GM19328 (cell line): Measurements from ENCODE around the gene TMC1.
"Not testable (repeated sequence)": the region's sequence is repeated elsewhere in the genome, so short reads cannot be mapped to it uniquely, and the experiment has no call there.

Source experiments
- ATAC-seq: cut with Tn5 transposase; IDR thresholded peaks from one replicate; pipeline ENCODE4 v1.9.1; 2021; ENCODE audit warnings: mild to moderate bottlenecking, moderate library complexity; ENCODE audit not compliant: unreplicated experiment

TMC1 gene

GRCh38 chr9:72857624-72857996, 336.2 kb downstream of the TMC1 start:
- ATAC-seq, result no peak

GRCh38 chr9:72858089-72858912, 336.9 kb downstream of the TMC1 start:
- no peak for ATAC-seq

GRCh38 chr9:72862788-72863187, 341.4 kb downstream of the TMC1 start:
- not testable (repeated sequence) for ATAC-seq

- ATAC-seq, result no peak
These were observed 342.2 kb downstream of the TMC1 start for GRCh38 chr9:72863456-72864094.

- ATAC-seq, result no peak
These were observed 342.9 kb downstream of the TMC1 start for GRCh38 chr9:72864327-72864726.

GRCh38 chr9:72871685-72872084, 350.3 kb downstream of the TMC1 start:
- no peak for ATAC-seq

GRCh38 chr9:72872718-72873117, 351.3 kb downstream of the TMC1 start:
- no peak for ATAC-seq

- no peak for ATAC-seq
These were observed 352.0 kb downstream of the TMC1 start for GRCh38 chr9:72873456-72873855.

GRCh38 chr9:72874344-72874743, 352.9 kb downstream of the TMC1 start:
- no peak for ATAC-seq

- ATAC-seq, result no peak
These were observed 353.8 kb downstream of the TMC1 start for GRCh38 chr9:72875221-72875620.

GRCh38 chr9:72880821-72881220, 359.4 kb downstream of the TMC1 start:
- no peak for ATAC-seq

- ATAC-seq, result no peak
These were observed 360.8 kb downstream of the TMC1 start for GRCh38 chr9:72882117-72882775.

- no peak for ATAC-seq
These were observed 362.5 kb downstream of the TMC1 start for GRCh38 chr9:72883875-72884274.

- ATAC-seq, result no peak
These were observed 363.1 kb downstream of the TMC1 start for GRCh38 chr9:72884508-72884907.
